HG02588 (cell line): ENCODE results near the gene ABHD2.
A peak's percentile ranks its signal among the peaks of the same experiment; 100 is the strongest.
"Not testable (repeated sequence)": the region's sequence is repeated elsewhere in the genome, so short reads cannot be mapped to it uniquely, and the experiment has no call there.

Experiments used
- ATAC-seq: cut with Tn5 transposase; IDR thresholded peaks from one replicate; pipeline ENCODE4 v1.9.1; 2021; ENCODE audit warnings: mild to moderate bottlenecking, moderate library complexity; ENCODE audit not compliant: unreplicated experiment

The ABHD2 gene

DNA sequence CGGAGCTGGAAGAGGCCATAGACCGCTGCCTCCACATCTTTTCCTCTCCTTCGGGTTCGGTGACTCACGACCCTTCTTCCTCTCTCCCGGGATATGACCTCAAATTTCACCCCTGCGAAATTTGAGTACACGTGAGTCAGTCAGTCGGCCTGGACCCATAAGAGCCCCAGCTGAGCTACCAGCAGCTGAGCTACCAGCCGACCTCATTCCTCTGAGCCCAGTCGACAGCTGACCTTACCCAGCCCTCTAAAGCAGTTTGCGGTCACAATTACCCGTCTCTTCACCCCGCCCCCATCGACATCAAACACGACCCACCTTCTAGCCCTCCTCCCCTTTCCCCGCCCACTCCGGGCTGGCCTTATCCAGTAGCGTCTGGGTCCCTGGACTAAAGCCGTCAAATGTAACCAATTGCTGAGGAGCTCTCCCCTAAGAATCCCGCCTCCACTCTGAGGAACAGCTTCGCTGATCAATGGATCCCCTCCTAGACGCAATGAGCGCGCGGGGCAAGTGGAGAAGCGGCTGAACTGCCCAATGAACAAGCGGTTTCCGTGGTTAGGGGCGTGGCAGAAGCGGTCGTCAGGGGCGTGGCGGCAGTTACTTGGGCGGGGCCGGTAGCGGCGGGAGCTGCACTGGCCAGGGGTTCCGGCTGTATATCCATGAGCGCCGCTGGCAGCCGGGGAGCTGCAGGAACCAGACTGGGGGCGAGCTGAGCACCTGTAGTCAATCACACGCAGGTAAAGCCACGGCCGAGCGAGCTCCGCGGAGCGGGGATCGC is at the start of gene ABHD2:
Gene ABHD2, plus strand, starts transcription at position 627 of the 775 bp plus-strand sequence. CDS start 27,872 bp downstream, outside the sequence.
- peak; percentile 96 for ATAC-seq

DNA sequence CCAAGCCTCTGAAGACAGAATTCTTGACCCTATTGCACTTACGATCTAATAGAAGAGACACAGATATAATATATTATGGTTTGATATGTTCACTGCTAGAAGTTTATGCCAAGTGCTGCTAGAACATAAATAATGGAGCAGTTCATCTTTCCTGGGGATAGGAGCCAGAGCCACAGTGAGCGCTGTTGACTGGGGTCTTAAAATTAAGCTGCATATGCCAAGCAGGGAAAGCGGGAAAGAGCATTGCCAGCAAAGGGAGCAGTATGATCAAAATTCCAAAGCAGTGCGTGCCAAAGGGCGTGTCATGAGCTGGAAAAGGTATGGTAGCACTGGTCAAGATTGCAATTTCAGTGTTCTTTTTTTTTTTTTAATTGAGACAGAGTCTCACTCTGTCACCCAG is 49.1 kb upstream of the ABHD2 start:
- ATAC-seq, result no peak

DNA sequence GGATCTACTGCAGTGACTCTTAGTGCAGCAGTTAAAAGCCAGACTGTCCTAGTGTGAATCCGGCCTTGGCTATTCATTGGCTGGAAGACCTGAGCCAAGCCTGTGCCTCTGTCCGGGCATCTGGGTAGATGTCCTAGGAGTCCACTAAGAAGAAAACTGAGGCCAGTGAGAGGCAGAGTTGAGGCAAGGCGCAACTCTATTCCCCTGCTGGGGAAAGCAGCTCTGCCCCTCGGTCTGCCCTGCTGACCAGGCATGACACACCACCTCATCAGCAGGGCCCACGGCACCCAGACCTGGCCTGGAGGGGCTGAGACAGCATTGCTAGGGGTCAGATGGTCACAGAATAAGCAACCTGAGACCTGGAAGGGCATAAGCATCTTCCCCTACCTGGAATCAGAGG is 46.7 kb upstream of the ABHD2 start:
- ATAC-seq, result no peak

DNA sequence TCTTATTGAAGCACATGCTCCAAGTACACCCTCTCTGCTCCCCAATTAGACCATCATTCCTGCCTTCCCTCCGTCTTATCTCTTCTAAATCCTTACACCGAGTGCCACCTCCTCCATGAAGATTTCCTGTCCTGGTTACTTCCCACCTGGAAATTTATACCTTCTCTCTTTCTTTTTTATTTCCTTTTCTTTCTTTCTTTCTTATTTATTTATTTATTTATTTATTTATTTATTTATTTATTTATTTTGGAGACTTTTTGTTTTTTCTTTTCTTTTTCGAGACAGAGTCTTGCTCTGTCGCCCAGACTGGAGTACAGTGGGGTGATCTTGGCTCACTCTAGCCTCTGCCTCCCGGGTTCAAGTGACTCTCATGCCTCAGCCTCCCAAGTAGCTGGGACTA is 45.9 kb upstream of the ABHD2 start:
- no peak for ATAC-seq

GRCh38 chr15:89043031-89044002 is 44.9 kb upstream of the ABHD2 start:
- no peak for ATAC-seq

DNA sequence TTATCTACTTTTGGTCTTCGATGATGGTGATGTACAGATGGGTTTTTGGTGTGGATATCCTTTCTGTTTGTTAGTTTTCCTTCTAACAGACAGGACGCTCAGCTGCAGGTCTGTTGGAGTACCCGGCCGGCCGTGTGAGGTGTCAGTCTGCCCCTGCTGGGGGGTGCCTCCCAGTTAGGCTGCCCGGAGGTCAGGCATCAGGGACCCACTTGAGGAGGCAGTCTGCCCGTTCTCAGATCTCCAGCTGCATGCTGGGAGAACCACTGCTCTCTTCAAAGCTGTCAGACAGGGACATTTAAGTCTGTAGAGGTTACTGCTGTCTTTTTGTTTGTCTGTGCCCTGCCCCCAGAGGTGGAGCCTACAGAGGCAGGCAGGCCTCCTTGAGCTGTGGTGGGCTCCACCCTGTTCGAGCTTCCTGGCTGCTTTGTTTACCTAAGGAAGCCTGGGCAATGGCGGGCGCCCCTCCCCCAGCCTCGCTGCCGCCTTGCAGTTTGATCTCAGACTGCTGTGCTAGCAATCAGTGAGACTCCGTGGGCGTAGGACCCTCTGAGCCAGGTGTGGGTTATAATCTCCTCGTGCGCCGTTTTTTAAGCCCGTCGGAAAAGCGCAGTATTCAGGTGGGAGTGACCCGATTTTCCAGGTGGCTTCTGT is 39.1 kb upstream of the ABHD2 start:
- not testable (repeated sequence) for ATAC-seq

DNA sequence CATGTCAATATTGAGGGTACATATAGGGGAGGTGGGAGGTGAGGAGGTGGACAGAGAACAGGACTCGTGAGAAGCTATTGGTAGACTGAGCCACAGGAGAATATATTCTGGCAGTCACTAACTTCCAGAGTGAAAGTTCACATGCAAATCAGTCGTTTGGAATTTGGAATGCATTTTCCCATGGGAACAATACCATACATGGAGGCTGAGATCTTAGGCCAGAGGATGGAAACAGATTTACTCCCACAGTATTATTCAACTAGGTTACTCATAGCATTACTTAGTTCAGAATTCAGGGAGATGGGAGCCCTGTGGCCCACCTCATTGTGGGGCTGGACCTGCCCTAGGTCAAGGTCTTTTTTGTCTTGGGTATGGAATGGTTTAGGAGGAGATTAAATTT is 36.4 kb upstream of the ABHD2 start:
- ATAC-seq, result no peak

- no peak for ATAC-seq
Measured at GRCh38 chr15:89052474-89052873, 35.8 kb upstream of the ABHD2 start.

DNA sequence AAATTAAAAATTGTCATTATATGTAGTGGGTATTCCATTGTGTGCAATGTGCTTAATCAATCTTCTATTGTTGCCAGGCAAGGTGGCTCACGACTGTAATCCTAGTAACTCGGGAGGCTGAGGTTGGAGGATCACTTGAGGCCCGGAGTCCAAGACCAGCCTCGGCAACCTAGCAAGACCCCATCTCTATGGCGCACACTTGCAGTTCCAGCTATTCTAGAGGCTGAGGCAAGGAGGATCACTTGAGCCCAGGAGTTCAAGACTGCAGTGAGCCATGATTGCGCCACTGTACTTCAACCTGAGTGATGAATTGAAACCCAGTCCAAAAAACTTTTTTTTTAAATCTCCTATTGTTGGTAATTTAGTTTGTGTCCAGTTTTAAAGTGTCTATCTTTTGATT is 33.4 kb upstream of the ABHD2 start:
- ATAC-seq, result no peak

DNA sequence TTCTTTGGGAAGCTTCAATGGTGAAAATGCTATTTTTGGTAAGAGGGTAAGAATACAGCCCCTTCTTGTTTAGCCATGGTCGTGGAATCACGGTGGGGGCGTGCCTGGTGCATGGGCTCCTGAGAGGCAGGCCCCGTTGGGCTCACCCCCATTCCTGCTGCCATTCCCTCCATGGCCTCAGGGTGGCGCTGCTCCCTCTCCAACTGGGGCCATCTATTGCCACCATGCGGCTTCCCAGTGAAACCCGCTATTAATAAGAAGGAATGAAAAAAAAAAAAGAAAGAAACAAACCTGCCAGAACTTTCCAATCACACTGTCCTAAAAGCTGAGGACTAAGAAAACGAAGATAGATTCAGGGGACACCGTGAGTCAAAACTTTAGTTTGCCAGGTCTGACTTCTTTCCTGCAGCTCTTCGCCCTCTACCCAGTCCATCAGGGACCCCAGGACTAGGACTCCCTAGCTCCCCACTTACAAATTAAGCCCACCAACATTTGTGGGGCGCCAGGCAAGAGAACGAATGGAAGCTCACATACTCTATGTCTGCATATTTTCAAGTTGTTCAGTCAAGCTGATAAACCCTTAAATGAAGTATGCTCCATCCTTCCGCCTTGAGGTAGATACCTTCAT is 30.6 kb upstream of the ABHD2 start:
- peak; percentile 47 for ATAC-seq

GRCh38 chr15:89058376-89058775 is 29.9 kb upstream of the ABHD2 start:
- no peak for ATAC-seq

GRCh38 chr15:89058876-89059405 is 29.3 kb upstream of the ABHD2 start:
- no peak for ATAC-seq

GRCh38 chr15:89066280-89066679 is 22.0 kb upstream of the ABHD2 start:
- ATAC-seq, result no peak

DNA sequence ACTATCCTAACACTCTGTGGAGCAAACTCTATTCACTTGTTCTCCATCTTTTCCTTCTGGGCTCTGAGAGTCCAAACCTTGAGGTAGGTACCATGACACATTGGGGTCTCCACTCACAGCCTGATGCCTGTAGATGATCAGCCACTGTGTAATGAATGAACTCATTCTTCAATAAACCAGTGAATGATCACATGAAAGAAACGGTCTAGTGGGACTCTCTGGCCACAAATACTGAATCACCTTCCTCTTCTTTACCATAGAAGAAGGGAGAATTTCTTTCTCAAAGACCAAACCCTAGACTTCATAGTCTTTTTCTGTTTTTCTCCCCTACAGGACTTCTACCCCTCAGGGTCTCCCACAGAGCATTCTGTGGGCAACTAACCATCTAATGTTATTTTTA is 20.5 kb upstream of the ABHD2 start:
- peak; percentile 37 for ATAC-seq

- peak; percentile 93 for ATAC-seq
Measured at GRCh38 chr15:89068325-89068784, 19.9 kb upstream of the ABHD2 start.

DNA sequence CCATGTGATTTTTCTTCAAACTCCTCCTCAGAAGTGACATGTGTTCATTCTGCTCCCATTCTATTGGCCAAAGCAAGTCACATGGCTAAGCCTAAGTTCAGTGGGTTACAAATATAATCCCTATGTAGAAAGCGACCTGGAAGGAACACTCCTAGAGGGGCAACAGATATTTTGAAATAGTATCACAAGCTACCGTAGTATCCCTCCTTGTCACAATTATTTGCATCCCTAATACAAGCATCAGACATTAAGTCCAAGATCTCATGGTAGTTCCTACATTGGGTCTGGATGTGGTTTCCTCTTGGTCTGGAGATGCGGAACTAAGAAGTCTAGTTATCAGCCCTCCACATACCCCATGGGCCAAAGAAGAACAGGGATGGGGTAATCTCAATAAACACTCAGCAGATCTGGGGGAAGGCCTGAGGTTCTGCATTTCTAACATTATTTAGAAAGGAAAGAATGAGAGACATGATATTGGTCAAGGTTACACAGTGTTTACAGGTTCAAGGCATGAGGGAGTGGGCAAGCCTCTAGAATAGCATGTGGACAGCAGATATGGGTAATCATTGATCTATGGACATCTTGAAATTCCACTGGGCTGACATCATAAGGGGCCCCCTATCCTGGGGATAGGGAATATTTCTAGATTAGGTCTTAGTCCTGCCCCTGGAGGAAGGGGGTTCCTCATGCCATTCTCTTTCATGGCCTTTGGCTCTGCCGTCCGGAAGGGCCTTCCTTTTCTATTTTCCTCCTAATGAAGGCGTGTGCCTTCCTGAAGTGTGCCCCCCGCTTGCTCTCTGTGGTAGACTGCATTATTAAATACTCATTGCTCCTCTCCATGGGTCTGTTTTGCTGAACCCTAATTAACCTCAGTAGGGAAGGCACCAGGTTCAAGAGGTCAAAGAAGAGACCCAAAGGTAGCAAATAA is 17.8 kb upstream of the ABHD2 start:
- no peak for ATAC-seq

DNA sequence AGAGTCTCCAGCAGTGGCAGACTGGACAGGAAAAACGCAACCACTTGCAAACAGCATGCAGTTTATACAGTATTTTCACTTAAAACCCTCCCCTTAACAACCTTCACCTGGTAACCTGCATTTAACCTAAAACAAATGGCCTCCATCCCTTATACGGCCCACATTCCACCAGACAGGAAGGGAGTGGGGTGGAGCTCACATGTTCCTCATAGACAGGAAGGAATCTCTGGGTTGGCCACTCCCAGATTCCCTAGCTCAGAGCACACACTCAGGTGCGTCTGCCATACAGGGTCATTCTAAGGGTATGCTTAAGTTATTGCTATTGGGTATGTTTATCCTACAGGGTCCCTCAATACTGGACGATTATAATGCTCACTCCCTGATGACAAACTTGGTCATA is 16.8 kb upstream of the ABHD2 start:
- no peak for ATAC-seq

- no peak for ATAC-seq
Measured at GRCh38 chr15:89072277-89072869, 15.9 kb upstream of the ABHD2 start.

- no peak for ATAC-seq
Measured at GRCh38 chr15:89074402-89075012, 13.7 kb upstream of the ABHD2 start.
